Epithelial cell of esophagus (primary cell): Measurements from ENCODE around the gene SLFNL1.

Experiments
- DNase-seq: peaks from one replicate; pipeline ENCODE4 v3.0.0; 2010; ENCODE audit warnings: low read depth
- H3K4me3 ChIP-seq: 2 replicates; pipeline ENCODE4 v1.5.1; 2011; ENCODE audit warnings: mild to moderate bottlenecking, low read length, control low read depth
- CTCF ChIP-seq: IDR thresholded peaks from 2 replicates; pipeline ENCODE4 v1.5.1; 2011; ENCODE audit warnings: low read depth, mild to moderate bottlenecking, low read length, control low read depth, inconsistent platforms; ENCODE audit not compliant: insufficient read depth; ENCODE audit errors: missing control alignments

The SLFNL1 gene

DNA sequence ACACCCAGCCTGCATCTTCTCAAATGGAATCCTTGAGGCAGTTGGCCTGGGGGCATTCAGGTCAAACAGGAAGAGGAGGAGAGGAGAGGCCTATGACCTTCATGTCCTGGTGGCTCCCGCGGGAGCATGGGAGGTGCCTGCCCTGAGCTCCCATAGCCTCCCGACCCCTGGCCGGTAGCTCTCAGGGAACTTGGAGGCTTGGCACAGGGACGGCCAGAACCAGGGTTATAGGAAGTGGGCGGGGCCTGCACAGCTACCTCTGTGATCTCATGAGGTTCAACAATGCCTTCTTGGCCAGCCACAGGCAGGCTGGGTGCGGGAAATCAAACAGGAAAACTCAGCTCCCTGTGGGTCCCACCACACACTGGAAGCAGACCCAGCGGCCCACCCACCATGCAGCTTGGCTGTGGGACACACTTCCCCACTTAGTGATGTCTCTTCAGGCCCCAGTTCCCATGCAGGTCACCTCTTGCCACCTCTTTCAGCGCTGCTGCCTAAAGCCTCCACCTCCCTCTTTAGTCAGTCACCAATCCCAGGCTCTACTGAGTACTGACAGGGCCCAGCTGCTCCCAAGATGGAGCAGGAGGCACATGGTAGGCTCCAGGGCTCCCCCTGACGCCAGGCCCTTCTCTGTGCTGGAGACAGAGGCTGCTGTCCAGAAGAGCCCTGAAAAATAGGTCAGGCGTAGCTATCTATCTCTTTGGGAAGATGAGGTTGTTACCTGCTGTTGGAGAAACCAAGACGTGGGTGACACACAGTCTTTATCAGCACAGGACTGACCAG lies at the start of gene SLFNL1:
Gene SLFNL1 (minus strand): TSS at position 200 of the 783 bp plus-strand sequence. CDS start 1,065 bp downstream, outside the sequence.
- TF ChIP-seq CTCF: peak; percentile 3
- no peak within 1 kb of the TSS for H3K4me3 ChIP-seq
- DNase-seq: no peak

- H3K4me3 ChIP-seq: no peak overlapping the region
- no peak for TF ChIP-seq CTCF
- DNase-seq: no peak
These were observed 35.4 kb upstream of the SLFNL1 start for GRCh38 chr1:41056907-41057306.

DNA sequence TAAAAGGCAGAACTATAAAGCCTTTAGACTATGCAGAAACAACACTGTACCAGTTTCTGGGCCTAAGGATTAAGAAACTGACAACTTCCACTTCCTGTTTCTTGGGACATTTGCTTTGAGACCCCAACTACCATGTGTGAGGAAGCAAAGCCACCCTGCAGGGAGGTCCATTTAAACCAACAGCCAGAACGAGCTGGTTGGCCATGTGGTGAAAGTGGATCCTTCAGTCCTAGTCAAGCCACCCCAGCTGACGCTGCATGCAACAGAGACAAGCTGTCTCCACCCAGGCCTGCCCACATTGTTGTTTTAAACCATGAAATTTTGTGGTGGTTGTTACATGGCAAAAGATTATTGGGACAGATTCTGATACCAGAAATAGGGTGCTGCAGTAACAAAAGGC lies 31.8 kb upstream of the SLFNL1 start:
- no peak overlapping the region for H3K4me3 ChIP-seq
- TF ChIP-seq CTCF: no peak
- no peak for DNase-seq

- no peak for TF ChIP-seq CTCF
- no peak for DNase-seq
- H3K4me3 ChIP-seq: no peak overlapping the region
These were observed 29.5 kb upstream of the SLFNL1 start for GRCh38 chr1:41051022-41051421.

DNA sequence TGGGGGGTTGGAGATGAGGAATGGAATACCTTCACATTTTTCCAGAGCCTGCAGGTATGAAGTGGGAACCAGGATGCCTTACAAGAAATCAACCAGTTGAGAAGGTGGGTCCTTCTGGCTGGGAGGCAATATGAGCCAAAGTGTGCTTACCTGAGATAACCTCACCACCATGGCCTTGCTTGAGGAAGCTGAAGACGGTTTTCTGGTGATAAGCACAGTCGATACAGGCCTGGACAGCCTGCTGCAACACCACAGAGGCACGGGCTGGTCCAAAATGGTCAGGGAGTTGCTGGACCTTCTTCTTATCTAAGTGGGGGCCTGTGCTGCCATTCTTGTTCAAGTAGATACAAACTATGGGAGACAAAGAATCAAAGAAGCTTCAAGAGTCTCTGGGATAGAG lies 27.0 kb upstream of the SLFNL1 start:
- H3K4me3 ChIP-seq: no peak overlapping the region
- no peak for DNase-seq
- TF ChIP-seq CTCF: no peak

- TF ChIP-seq CTCF: no peak
- peak; percentile 77 for DNase-seq
- no peak overlapping the region for H3K4me3 ChIP-seq
These were observed 24.8 kb upstream of the SLFNL1 start for GRCh38 chr1:41046347-41046775.

- no peak for TF ChIP-seq CTCF
- no peak overlapping the region for H3K4me3 ChIP-seq
- peak; percentile 97 for DNase-seq
These were observed 24.2 kb upstream of the SLFNL1 start for GRCh38 chr1:41045740-41046139.
